ENCODE measurements around the gene SEC24D. TPM values are rescaled to one million over a fixed set of nuclear protein-coding genes. Genes with fewer than 3 reads are reported as not detected.
A peak's percentile ranks its signal among the peaks of the same experiment; 100 is the strongest.

SEC24D gene
- total and polyA plus RNA-seq, 12 donors, result 6.1 to 24.4 (median 12.1) TPM

GRCh38 chr4:118769161-118769560 lies 66.8 kb downstream of the SEC24D start:
- intact Hi-C loops (cut with DNase I), result no loop called here

GRCh38 chr4:118767109-118767508 lies 68.8 kb downstream of the SEC24D start:
- no peak for TF ChIP-seq CTCF (IDR thresholded peaks at IDR 0.05)
- DNase-seq (no peak), ATAC-seq (no peak)
- H3K9me3 ChIP-seq, result no peaks in the 10 kb centered on the region
- H3K36me3 ChIP-seq, result peaks cover 0 to 91% (median 28%) of the 10 kb centered on the region in 9 donors
- peaks cover 13 to 83% (median 71%) of the 10 kb centered on the region in 9 donors for H3K4me1 ChIP-seq
- no peak overlapping the region for H3K4me3 ChIP-seq
- H3K27me3 ChIP-seq, result no peaks in the 10 kb centered on the region
- peak overlapping the region in 8 of 10 donors; percentile 17 to 78 (median 63) for H3K27ac ChIP-seq
- intact Hi-C loops (cut with DNase I), result no loop called here
- 90 to 93% methylated on average over 6 of the region's 6 CpGs for WGBS, 2 donors

More at GRCh38 chr4:118769161-118769560, 66.8 kb downstream of the SEC24D start:
- no peak for DNase-seq
- no peak for ATAC-seq
- TF ChIP-seq CTCF (IDR thresholded peaks at IDR 0.05), result no peak
- 53 to 65% methylated on average over 4 of the region's 4 CpGs for WGBS, 2 donors
- Histone ChIP-seq H3K4me3 (no peak overlapping the region), H3K4me1 (peaks cover 12 to 83% (median 71%) of the 10 kb centered on the region in 9 donors), H3K27ac (peak overlapping the region in 8 of 10 donors; percentile 45 to 81 (median 70)), H3K9me3 (no peaks in the 10 kb centered on the region), H3K27me3 (no peaks in the 10 kb centered on the region), H3K36me3 (peaks cover 0 to 71% (median 23%) of the 10 kb centered on the region in 9 donors)

GRCh38 chr4:118765399-118765798 lies 70.5 kb downstream of the SEC24D start:
- Histone ChIP-seq H3K36me3 (peaks cover 0 to 98% (median 28%) of the 10 kb centered on the region in 9 donors), H3K9me3 (no peaks in the 10 kb centered on the region), H3K27ac (peak overlapping the region in 9 of 10 donors; percentile 37 to 78 (median 64)), H3K27me3 (no peaks in the 10 kb centered on the region), H3K4me3 (no peak overlapping the region), H3K4me1 (peaks cover 13 to 83% (median 76%) of the 10 kb centered on the region in 9 donors)
- intact Hi-C loops (cut with DNase I), result no loop called here
- peak in 7 of 8 donors; percentile 66 to 91 (median 81) for ATAC-seq
- no peak for TF ChIP-seq CTCF (IDR thresholded peaks at IDR 0.05)
- peak in 1 of 2 donors; percentile 38 for DNase-seq
- 5 to 6% methylated on average over 1 of the region's 1 CpG for WGBS, 2 donors

- peaks cover 0 to 90% (median 27%) of the 10 kb centered on the region in 9 donors for H3K36me3 ChIP-seq
- no peaks in the 10 kb centered on the region for H3K9me3 ChIP-seq
- H3K4me3 ChIP-seq, result no peak overlapping the region
- 64 to 77% methylated on average over 3 of the region's 3 CpGs for WGBS, 2 donors
- H3K27ac ChIP-seq, result peak overlapping the region in 9 of 10 donors; percentile 33 to 78 (median 66)
- TF ChIP-seq CTCF (IDR thresholded peaks at IDR 0.05), result no peak
- peaks cover 10 to 87% (median 81%) of the 10 kb centered on the region in 9 donors for H3K4me1 ChIP-seq
- DNase-seq (no peak), ATAC-seq (no peak)
- intact Hi-C loops (cut with DNase I), result no loop called here
- no peaks in the 10 kb centered on the region for H3K27me3 ChIP-seq
Measured at GRCh38 chr4:118762730-118763477, 73.0 kb downstream of the SEC24D start.
